Karpas-422 (cell line): ENCODE data around the gene SEZ6. TPM values are rescaled to one million over a fixed set of nuclear protein-coding genes. Genes with fewer than 3 reads are reported as not detected.

Source experiments
- DNase-seq: peaks from one replicate; pipeline ENCODE4 v3.0.0-alpha.2; 2015
- H2AFZ ChIP-seq: fragments of 200-600 bp; sonication (generic); 2 replicates; pipeline ENCODE4 v1.6.1; 2014; ENCODE audit warnings: antibody characterized with exemption, low read length, mixed read lengths
- H3K27ac ChIP-seq: fragments of 200-600 bp; sonication (generic); 2 replicates; pipeline ENCODE4 v1.5.1; 2014; ENCODE audit warnings: mild to moderate bottlenecking, low read length, moderate library complexity
- H3K27me3 ChIP-seq: fragments of 200-600 bp; sonication (generic); 2 replicates; pipeline ENCODE4 v1.6.1; 2014; ENCODE audit warnings: low read length, mixed read lengths
- H3K36me3 ChIP-seq: fragments of 200-600 bp; sonication (generic); 2 replicates; pipeline ENCODE4 v1.6.1; 2014; ENCODE audit warnings: low read length, mixed read lengths; ENCODE audit not compliant: insufficient read depth
- H3K4me1 ChIP-seq: fragments of 200-600 bp; sonication (generic); 2 replicates; pipeline ENCODE4 v1.6.1; 2014; ENCODE audit warnings: mild to moderate bottlenecking, low read length, mixed read lengths
- H3K4me2 ChIP-seq: fragments of 200-600 bp; sonication (generic); 2 replicates; pipeline ENCODE4 v1.6.1; 2014; ENCODE audit warnings: low read length, low read depth, mild to moderate bottlenecking; ENCODE audit not compliant: poor library complexity, severe bottlenecking
- H3K4me3 ChIP-seq: fragments of 200-600 bp; sonication (generic); 2 replicates; pipeline ENCODE4 v1.5.1; 2014; ENCODE audit warnings: mild to moderate bottlenecking, antibody characterized with exemption, low read length, mixed read lengths
- H3K79me2 ChIP-seq: fragments of 200-600 bp; sonication (generic); 2 replicates; pipeline ENCODE4 v1.6.1; 2014; ENCODE audit warnings: mild to moderate bottlenecking, low read length, mixed read lengths
- H3K9ac ChIP-seq: fragments of 200-600 bp; sonication (generic); 2 replicates; pipeline ENCODE4 v1.6.0; 2014; ENCODE audit warnings: low read length
- H3K9me2 ChIP-seq: fragments of 200-600 bp; sonication (generic), shearing (Covaris generic); replicated peaks from 2 replicates; pipeline ENCODE4 v1.6.0; 2014; ENCODE audit warnings: mild to moderate bottlenecking, low read length, moderate library complexity; ENCODE audit not compliant: insufficient read depth
- H3K9me3 ChIP-seq: fragments of 300-700, 200-600 bp; sonication (generic); 2 replicates; pipeline ENCODE4 v1.6.1; 2014; ENCODE audit warnings: low read length, mixed read lengths
- H4K20me1 ChIP-seq: fragments of 200-600 bp; sonication (generic); 2 replicates; pipeline ENCODE4 v1.6.1; 2014; ENCODE audit warnings: mild to moderate bottlenecking, antibody characterized with exemption, low read length, low read depth; ENCODE audit not compliant: insufficient read depth
- total RNA-seq: library from RNA; depleted of rRNA; stranded (reverse); fragments of >200 nt; shearing (Covaris generic); gene quantifications from 2 replicates; pipeline ENCODE4 v1.2.3, GENCODE V29; 2014; ENCODE audit warnings: low replicate concordance

Gene SEZ6
- total RNA-seq, 1 experiment from 2014 or later, result not detected

DNA sequence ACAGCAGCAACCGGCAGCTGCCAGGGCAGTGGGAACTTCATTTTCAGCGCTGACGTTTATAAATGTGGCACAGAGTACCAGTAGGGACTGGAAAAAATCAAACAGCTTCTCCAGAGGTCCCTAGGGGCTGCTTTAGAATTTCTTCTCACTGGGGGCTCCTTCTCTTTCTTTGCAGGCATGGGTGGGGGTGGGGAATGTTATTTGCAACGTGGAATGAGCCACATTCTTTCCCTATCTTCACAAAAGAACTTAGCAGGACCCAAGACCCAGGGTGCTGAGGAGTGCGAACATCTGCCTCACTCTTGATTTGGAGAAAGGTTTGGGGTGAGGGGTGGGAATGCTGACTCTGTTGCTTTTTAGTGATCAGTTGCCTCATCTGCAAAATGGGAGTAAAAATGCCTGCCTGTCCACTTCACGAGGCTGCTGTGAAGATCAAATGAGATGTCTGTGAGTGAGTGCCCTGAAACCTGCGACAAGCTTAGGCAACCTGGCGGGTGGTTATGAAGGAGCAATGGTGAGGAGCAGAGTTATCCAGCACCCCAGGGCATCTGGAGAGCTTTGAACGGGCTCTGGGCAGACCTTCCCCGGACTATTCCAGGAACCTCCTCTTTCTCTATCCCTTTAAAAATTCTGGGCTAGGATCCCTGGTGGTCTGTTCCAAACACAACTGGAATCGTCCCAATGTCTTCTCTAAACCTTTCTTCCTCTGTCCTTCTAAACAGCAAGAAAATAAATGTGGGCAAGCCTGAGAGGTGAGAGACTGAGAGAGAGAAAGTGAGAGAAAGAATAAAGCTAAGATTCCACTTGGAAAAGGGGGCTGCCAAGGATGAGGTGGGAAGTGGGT, 26.4 kb upstream of the SEZ6 start:
- Histone ChIP-seq H3K27me3 (peaks cover 5% of the 10 kb centered on the region; the same call in 1 of the 2 replicates), H3K9ac (no peak overlapping the region), H3K4me1 (no peaks in the 10 kb centered on the region), H3K9me2 (no peaks in the 10 kb centered on the region), H3K27ac (no peak overlapping the region), H3K9me3 (0 out of 2 replicates have a peak, but pooled peaks cover 4% of the 10 kb centered on the region), H3K4me2 (no peak overlapping the region), H3K4me3 (no peak overlapping the region), H2AFZ (no peak overlapping the region), H3K79me2 (no peaks in the 10 kb centered on the region), H4K20me1 (no peaks in the 10 kb centered on the region), H3K36me3 (no peaks in the 10 kb centered on the region)
- no peak for DNase-seq

DNA sequence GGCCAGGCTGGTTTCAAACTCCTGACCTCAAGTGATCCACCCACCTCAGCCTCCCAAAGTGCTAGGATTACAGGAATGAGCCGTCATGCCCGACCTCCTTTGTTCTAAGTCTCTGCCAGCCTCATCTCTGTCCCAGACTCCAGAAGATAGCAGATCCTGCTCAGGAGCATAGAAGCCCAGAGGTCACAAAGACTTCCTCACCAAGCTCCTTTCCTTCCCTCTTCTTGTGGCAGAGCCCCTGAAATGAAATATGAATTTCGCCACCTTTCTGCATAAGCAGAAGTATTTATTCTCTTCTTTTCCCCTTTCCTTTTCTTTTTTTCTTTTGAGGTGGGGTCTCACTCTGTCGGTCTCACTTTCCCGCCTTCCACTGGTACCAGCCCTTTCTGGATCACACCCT, 25.7 kb upstream of the SEZ6 start:
- Histone ChIP-seq H3K4me2 (no peak overlapping the region), H3K4me1 (no peaks in the 10 kb centered on the region)

DNA sequence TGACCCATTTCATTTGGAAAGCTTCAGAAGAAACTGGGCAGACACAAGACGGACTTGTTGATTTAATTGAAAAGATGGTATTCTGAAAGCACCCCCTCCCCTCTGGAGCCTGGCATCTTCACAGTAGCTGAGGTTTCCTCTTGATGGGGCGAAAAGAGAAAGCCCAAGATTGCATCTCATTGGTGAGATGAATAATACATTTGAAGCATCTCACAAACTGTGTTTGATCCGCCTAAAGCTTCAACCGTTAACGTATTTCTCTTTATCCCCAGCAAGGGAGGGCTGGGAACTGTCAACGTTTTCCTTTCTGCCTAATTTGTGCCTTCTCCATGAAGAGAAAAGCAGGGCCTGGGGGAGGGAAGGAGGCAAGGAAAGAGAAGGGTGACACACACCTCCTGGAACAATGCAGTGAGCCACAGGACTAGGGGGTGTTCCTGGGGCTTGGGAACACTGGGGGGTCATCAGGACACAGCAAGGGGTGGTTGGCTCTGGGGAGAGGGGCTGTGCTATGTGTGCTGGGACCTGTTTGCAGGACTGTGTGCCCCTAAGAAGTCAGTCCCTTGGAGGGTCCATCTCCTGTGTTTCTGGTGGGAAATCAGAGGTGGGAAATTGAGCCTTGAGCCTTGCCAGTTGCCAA, 18.6 kb upstream of the SEZ6 start:
- H3K36me3 ChIP-seq, result no peaks in the 10 kb centered on the region
- H3K4me2 ChIP-seq, result no peak overlapping the region
- no peaks in the 10 kb centered on the region for H3K9me3 ChIP-seq
- H2AFZ ChIP-seq, result no peak overlapping the region
- no peak for DNase-seq
- H3K27ac ChIP-seq, result no peak overlapping the region
- H3K9ac ChIP-seq, result no peak overlapping the region
- H3K4me1 ChIP-seq, result no peaks in the 10 kb centered on the region
- H3K9me2 ChIP-seq, result no peaks in the 10 kb centered on the region
- no peaks in the 10 kb centered on the region for H3K27me3 ChIP-seq
- H3K79me2 ChIP-seq, result no peaks in the 10 kb centered on the region
- H4K20me1 ChIP-seq, result no peaks in the 10 kb centered on the region
- no peak overlapping the region for H3K4me3 ChIP-seq

More for the DNA sequence above, 25.7 kb upstream of the SEZ6 start:
- Histone ChIP-seq H3K4me3 (no peak overlapping the region), H3K36me3 (no peaks in the 10 kb centered on the region), H3K27ac (no peak overlapping the region), H3K27me3 (peaks cover 5% of the 10 kb centered on the region; the same call in 1 of the 2 replicates), H3K9me3 (0 out of 2 replicates have a peak, but pooled peaks cover 4% of the 10 kb centered on the region), H3K79me2 (no peaks in the 10 kb centered on the region), H3K9me2 (no peaks in the 10 kb centered on the region), H4K20me1 (no peaks in the 10 kb centered on the region), H2AFZ (no peak overlapping the region), H3K9ac (no peak overlapping the region)
- DNase-seq, result no peak

DNA sequence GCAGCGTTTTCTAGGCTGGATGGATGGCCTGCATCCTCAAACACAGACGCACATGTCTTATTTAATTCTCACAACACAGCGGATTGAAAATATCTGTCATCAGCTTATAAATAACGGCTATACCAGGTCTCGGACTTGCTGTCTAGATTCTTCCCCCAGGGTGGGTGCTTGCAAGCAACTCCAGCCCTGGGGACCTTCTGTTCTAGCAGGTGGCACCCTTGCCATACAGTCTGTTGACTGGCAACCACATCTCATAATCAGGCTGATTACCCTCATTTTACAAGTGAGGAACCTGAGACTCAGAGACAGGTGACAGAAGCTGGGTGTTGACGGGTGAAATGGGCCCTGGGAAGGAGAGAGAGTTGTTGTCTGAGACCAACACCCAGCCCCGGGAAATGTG, 16.2 kb upstream of the SEZ6 start:
- no peak overlapping the region for H3K4me2 ChIP-seq
- H4K20me1 ChIP-seq, result no peaks in the 10 kb centered on the region
- no peak overlapping the region for H3K27ac ChIP-seq
- no peaks in the 10 kb centered on the region for H3K27me3 ChIP-seq
- H3K4me3 ChIP-seq, result no peak overlapping the region
- no peaks in the 10 kb centered on the region for H3K9me2 ChIP-seq
- no peak overlapping the region for H2AFZ ChIP-seq
- no peak overlapping the region for H3K9ac ChIP-seq
- H3K79me2 ChIP-seq, result no peaks in the 10 kb centered on the region
- no peaks in the 10 kb centered on the region for H3K4me1 ChIP-seq
- H3K9me3 ChIP-seq, result no peaks in the 10 kb centered on the region
- no peaks in the 10 kb centered on the region for H3K36me3 ChIP-seq
- DNase-seq, result no peak

DNA sequence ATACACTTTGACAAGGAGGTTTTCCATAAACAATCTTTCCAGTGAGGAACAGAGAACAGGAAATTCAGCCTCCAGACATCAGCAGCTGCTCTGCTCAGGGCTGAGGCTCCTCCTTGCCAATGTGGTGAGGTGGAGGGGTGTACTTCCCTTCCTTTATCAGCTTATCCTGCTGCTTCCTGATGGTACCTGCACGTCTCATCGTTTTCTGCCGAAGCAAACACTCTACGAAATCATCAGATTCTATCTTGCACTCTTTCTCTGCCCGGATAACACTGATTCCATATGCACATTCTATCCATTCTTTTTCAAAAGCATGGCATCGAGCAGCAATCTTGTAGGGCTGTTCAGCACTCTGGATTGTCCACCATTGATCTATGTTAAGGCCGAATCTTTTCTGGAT, 15.4 kb upstream of the SEZ6 start:
- Histone ChIP-seq H2AFZ (no peak overlapping the region), H3K4me3 (no peak overlapping the region), H4K20me1 (no peaks in the 10 kb centered on the region), H3K9me2 (no peaks in the 10 kb centered on the region), H3K4me2 (no peak overlapping the region), H3K9ac (no peak overlapping the region), H3K27ac (no peak overlapping the region), H3K27me3 (no peaks in the 10 kb centered on the region), H3K79me2 (no peaks in the 10 kb centered on the region), H3K9me3 (no peaks in the 10 kb centered on the region), H3K36me3 (no peaks in the 10 kb centered on the region), H3K4me1 (no peaks in the 10 kb centered on the region)
- DNase-seq, result no peak

DNA sequence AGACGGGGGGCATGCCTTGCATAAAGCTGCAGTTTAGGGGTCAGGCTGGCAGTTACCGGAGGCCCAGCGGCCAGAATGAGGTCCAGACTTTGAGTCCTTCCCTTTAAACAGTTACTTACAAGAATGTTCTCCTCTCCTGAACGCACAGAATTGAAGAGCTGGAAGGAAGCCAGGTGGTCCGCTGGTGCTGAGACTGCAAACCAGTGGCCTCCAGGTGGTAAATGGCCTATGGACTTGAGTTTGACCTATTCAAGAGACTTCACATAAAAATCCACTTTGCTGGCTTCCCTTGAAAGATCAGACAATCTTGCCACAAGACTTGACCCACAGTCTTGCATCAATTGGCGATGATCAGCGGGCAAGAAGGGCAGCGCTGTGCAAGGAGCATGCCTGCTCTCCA, 14.7 kb upstream of the SEZ6 start:
- H3K4me1 ChIP-seq, result no peaks in the 10 kb centered on the region
- no peaks in the 10 kb centered on the region for H3K9me3 ChIP-seq
- H3K9me2 ChIP-seq, result no peaks in the 10 kb centered on the region
- H3K9ac ChIP-seq, result no peak overlapping the region
- no peak overlapping the region for H3K4me3 ChIP-seq
- H3K27me3 ChIP-seq, result no peaks in the 10 kb centered on the region
- DNase-seq, result no peak
- H3K79me2 ChIP-seq, result no peaks in the 10 kb centered on the region
- H3K36me3 ChIP-seq, result no peaks in the 10 kb centered on the region
- H3K4me2 ChIP-seq, result no peak overlapping the region
- no peak overlapping the region for H3K27ac ChIP-seq
- no peak overlapping the region for H2AFZ ChIP-seq
- H4K20me1 ChIP-seq, result no peaks in the 10 kb centered on the region

DNA sequence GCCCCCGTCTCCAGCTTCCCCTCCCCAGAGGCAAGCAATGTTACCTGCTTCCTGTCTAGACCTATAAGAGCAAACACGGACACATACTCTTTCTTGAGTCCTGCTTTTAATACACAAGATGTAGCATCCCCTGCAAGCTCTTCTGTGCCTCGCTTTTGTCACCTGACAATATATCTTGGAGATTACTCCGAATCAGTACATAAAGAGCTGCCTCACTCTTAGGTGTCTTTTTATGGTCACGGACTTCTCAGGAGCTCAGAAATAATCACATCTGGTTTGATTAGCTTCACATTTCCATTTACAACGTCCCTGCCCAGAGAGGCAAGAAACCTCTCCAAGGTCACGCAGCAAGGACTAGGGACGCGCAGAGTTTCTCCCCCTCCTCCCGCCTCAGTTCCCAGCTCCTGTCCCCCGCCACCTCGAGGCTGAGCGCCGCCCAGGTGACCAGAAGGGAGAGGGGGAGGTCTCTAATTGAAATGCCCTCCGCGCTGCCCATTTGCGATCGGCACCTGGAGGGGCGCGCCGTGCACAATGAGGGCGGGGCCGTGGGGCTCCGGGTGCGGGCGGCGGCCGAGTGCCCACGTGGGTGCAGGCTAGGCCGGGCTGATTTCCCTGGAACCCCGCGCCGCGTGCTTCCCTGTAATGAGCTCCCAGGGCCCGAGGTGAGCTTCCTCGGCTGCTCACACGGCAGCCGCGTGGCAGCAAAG, 13.8 kb upstream of the SEZ6 start:
- Histone ChIP-seq H2AFZ (no peak overlapping the region), H3K27me3 (no peaks in the 10 kb centered on the region), H3K4me2 (no peak overlapping the region), H3K9me3 (no peaks in the 10 kb centered on the region), H3K9ac (no peak overlapping the region), H3K79me2 (no peaks in the 10 kb centered on the region), H3K4me1 (no peaks in the 10 kb centered on the region), H3K4me3 (no peak overlapping the region), H3K36me3 (no peaks in the 10 kb centered on the region), H3K27ac (no peak overlapping the region), H4K20me1 (no peaks in the 10 kb centered on the region), H3K9me2 (no peaks in the 10 kb centered on the region)
- no peak for DNase-seq

DNA sequence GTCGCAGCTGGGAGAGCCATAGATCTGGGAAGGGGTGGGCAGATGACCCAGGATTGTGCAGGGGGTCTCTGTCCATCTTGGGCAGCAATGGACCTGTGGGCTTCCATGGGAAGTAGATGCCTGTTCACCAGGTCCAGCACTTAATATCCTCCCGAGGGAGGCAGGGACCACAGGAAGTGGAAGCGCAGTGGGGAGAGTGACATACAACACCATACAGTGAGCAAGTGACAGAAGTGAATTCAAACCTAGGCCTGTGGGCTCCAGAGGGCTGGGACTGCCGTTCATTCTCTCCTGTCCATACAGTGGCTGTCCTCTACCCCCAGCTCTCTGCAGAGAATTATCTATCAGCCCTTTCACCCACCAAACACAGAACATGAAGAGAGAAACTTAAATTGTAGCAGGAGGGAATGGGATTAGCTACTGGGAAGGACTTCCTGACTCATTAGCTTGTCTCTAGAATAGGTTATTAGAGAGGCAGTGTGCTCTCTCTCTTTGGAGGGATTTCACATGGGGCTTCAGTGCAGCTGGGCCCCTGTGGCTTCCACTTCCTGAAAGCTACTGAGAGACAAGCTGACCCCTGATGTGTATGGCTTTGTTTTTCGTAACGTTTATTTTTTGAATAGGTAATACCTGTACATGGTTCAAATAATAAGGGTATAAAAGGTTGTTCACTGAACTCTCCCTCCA, 13.1 kb upstream of the SEZ6 start:
- H2AFZ ChIP-seq, result no peak overlapping the region
- H3K4me2 ChIP-seq, result no peak overlapping the region
- no peaks in the 10 kb centered on the region for H3K27me3 ChIP-seq

More for the DNA sequence above, 13.1 kb upstream of the SEZ6 start:
- no peak overlapping the region for H3K27ac ChIP-seq
- no peaks in the 10 kb centered on the region for H3K9me3 ChIP-seq
- no peak overlapping the region for H3K4me3 ChIP-seq
- DNase-seq, result no peak
- H3K79me2 ChIP-seq, result no peaks in the 10 kb centered on the region
- no peak overlapping the region for H3K9ac ChIP-seq
- H4K20me1 ChIP-seq, result no peaks in the 10 kb centered on the region
- H3K4me1 ChIP-seq, result no peaks in the 10 kb centered on the region
- no peaks in the 10 kb centered on the region for H3K36me3 ChIP-seq
- H3K9me2 ChIP-seq, result no peaks in the 10 kb centered on the region
